ENCODE results near the gene TMEM245.

GRCh38 chr9:109163194-109163593 is 43.4 kb upstream of the TMEM245 start:
- TF ChIP-seq POLR2A (IDR thresholded peaks at IDR 0.05) (no peak), CTCF (IDR thresholded peaks at IDR 0.05) (no peak)
